Measurements from ENCODE around the gene PNMA5. TPM values are rescaled to one million over a fixed set of nuclear protein-coding genes. Genes with fewer than 3 reads are reported as not detected.
"Not testable (repeated sequence)": the region's sequence is repeated elsewhere in the genome, so short reads cannot be mapped to it uniquely, and the experiment has no call there.

The PNMA5 gene
- total RNA-seq, result not detected in 2 replicates

DNA sequence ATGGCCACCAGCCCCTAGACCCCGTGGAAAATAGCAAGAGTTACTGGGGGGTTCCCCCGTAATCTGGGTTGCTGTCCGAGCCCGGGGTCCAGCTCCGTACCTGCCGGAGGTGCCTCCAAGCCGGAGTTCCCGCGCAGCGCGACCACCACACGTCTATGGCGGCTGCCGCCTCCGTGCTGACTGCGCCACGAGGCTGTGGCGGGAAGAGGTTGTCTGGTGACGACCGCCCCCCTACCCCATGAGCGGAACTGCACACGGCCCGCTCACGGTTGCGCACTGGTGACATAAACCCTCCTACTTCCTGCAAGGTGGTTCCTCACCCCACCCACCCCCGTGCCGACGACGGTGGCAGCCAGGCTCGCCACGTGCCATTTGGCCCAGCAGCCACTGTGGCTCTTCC lies at the start of gene PNMA5:
Gene PNMA5, minus strand, starts transcription at position 184 of the 400 bp plus-strand sequence. CDS start 2,518 bp downstream, outside the sequence.
- no peak for DNase-seq (ENCODE audit: low read depth)
- H3K27me3 ChIP-seq (ENCODE audit: control insufficient read depth, insufficient read depth, low read length), result no peaks in the 10 kb centered on the region
- H3K36me3 ChIP-seq (ENCODE audit: control insufficient read depth, insufficient read depth, low read length), result no peaks in the 10 kb centered on the region
- no peak within 1 kb of the TSS for H3K4me3 ChIP-seq (ENCODE audit: low read depth, low read length)
- TF ChIP-seq, protein P1, sequence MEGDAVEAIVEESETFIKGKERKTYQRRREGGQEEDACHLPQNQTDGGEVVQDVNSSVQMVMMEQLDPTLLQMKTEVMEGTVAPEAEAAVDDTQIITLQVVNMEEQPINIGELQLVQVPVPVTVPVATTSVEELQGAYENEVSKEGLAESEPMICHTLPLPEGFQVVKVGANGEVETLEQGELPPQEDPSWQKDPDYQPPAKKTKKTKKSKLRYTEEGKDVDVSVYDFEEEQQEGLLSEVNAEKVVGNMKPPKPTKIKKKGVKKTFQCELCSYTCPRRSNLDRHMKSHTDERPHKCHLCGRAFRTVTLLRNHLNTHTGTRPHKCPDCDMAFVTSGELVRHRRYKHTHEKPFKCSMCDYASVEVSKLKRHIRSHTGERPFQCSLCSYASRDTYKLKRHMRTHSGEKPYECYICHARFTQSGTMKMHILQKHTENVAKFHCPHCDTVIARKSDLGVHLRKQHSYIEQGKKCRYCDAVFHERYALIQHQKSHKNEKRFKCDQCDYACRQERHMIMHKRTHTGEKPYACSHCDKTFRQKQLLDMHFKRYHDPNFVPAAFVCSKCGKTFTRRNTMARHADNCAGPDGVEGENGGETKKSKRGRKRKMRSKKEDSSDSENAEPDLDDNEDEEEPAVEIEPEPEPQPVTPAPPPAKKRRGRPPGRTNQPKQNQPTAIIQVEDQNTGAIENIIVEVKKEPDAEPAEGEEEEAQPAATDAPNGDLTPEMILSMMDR (IDR thresholded peaks at IDR 0.05; ENCODE audit: insufficient read depth, low read length, poor library complexity, severe bottlenecking), result no peak

DNA sequence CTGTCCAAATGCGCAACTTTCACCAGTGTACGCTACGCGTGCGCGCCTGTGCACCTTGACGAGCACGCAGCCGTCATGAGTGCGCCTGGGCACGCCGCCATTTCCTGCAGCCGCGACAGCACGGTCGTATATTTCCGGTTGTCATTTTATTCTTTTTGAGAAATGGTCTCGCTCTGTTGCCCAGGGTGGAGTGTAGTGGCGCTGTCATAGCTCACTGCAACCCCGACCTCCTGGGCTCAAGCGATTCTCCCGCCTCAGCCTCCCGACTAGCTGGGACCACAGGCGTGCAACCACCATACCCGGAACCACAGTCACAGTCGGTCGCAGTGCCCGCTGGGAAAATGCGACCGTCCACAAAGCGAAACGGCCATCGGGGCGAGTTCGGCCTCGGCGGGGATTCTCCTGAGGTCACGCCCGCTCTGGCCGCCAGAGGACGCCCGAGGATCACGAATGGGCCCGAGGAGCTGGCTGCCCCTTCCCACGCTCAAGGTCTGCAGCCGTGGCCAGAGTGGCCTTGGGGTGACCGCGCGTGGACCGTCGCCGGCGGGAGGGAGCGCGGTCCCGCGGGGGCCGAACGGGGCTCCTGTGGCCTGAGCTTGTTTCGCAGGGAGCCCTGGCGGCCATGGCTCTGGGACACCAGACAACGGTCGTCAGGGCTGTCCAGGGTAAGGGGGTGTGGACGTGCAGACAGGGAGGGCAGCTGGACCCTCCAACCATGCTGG lies 38.6 kb upstream of the PNMA5 start:
- Histone ChIP-seq H3K27me3 (ENCODE audit: control insufficient read depth, insufficient read depth, low read length) (no peaks in the 10 kb centered on the region), H3K4me3 (ENCODE audit: low read depth, low read length) (peak overlapping the region; percentile 12), H3K36me3 (ENCODE audit: control insufficient read depth, insufficient read depth, low read length) (no peaks in the 10 kb centered on the region)
- TF ChIP-seq, protein P1 (IDR thresholded peaks at IDR 0.05; ENCODE audit: insufficient read depth, low read length, poor library complexity, severe bottlenecking), result peak; percentile 75
- DNase-seq (ENCODE audit: low read depth), result no peak

DNA sequence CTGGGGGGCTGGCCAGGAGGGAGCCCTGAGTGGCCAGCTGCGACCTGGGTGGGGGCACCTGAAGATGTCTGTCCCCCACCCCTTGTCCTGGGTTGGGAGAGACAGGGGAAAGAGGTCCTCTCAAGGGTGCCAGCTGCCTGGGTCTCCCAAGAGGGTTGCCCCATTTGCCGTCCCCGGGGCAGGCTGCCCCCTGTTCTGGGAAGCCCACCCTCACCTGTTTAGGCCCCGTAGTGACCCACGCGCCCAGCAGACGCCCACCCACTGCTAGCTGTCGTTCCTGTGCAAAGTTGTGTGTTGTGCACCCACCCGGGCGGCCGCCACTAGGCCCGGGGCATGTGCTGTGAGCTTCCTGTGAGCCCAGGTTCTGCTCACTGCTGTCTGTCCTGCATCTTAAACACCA lies 36.9 kb upstream of the PNMA5 start:
- TF ChIP-seq, protein P1 (IDR thresholded peaks at IDR 0.05; ENCODE audit: insufficient read depth, low read length, poor library complexity, severe bottlenecking), result no peak
- Histone ChIP-seq H3K36me3 (ENCODE audit: control insufficient read depth, insufficient read depth, low read length) (no peaks in the 10 kb centered on the region), H3K4me3 (ENCODE audit: low read depth, low read length) (no peak overlapping the region), H3K27me3 (ENCODE audit: control insufficient read depth, insufficient read depth, low read length) (no peaks in the 10 kb centered on the region)
- no peak for DNase-seq (ENCODE audit: low read depth)

DNA sequence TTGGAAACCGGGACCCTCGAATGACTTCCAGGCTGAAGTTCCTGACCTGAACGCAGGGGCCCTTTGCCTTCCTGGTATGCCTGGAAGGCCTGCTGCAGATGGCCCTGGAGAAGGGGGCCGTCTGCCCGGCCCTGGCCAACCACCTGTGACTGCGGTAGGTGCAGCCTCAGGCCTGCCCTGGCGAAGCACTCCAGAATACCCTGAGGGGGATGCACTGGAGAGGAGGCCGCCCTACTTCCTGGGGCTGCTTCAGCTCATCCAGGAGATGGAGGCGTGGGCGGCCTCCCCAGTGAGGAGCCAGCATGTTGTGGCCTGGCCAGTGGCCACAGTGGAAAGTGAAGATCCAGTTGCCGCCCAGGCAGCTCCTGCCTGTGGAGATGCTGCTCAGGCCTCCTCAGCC lies 36.0 kb upstream of the PNMA5 start:
- H3K27me3 ChIP-seq (ENCODE audit: control insufficient read depth, insufficient read depth, low read length), result no peaks in the 10 kb centered on the region
- TF ChIP-seq, protein P1 (IDR thresholded peaks at IDR 0.05; ENCODE audit: insufficient read depth, low read length, poor library complexity, severe bottlenecking), result no peak

DNA sequence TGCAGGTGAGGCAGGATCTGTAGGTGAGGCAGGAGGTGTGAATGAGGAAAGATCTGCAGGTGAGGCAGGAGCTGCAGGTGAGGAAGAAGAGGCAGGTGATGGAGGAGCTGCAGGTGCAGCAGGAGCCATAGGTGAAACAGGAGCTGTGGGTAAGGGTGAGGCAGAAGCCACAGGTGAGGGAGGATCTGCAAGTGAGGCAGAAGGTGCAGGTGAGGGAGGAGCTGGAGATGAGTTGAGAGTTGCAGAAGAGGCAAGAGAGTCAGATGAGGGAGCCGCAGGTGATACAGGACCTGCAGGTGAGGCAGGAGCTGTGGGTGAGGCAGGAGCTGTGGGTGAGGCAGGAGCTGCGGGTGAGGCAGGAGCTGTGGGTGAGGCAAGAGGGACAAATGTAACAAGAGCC lies 35.2 kb upstream of the PNMA5 start:
- H3K27me3 ChIP-seq (ENCODE audit: control insufficient read depth, insufficient read depth, low read length), result no peaks in the 10 kb centered on the region
- no peaks in the 10 kb centered on the region for H3K36me3 ChIP-seq (ENCODE audit: control insufficient read depth, insufficient read depth, low read length)
- H3K4me3 ChIP-seq (ENCODE audit: low read depth, low read length), result no peak overlapping the region
- TF ChIP-seq, protein P1 (IDR thresholded peaks at IDR 0.05; ENCODE audit: insufficient read depth, low read length, poor library complexity, severe bottlenecking), result no peak
- DNase-seq (ENCODE audit: low read depth), result no peak

More for the DNA sequence above, 36.0 kb upstream of the PNMA5 start:
- Histone ChIP-seq H3K36me3 (ENCODE audit: control insufficient read depth, insufficient read depth, low read length) (no peaks in the 10 kb centered on the region), H3K4me3 (ENCODE audit: low read depth, low read length) (no peak overlapping the region)
- no peak for DNase-seq (ENCODE audit: low read depth)

DNA sequence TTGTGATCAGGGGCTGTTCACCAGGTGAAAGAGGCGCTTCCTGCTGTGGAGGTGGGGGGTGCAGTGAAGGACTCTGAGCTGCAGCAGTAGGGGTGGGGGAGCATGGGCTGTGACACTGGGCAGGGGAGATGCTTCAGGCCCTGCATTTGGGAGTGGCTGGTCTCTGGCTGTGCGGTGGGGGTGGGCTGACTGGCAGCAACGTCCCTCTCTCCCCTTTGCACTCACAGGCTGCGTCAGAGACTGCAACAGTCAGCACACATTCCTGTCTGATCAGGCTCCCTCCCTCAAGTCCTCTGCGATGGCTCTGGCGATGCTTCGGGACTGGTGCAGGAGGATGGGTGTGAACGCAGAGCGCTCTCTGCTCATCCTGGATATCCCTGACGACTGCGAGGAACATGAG lies 34.6 kb upstream of the PNMA5 start:
- not testable (repeated sequence) for H3K36me3 ChIP-seq (ENCODE audit: control insufficient read depth, insufficient read depth, low read length); DNase-seq (ENCODE audit: low read depth); H3K4me3 ChIP-seq (ENCODE audit: low read depth, low read length); H3K27me3 ChIP-seq (ENCODE audit: control insufficient read depth, insufficient read depth, low read length)

DNA sequence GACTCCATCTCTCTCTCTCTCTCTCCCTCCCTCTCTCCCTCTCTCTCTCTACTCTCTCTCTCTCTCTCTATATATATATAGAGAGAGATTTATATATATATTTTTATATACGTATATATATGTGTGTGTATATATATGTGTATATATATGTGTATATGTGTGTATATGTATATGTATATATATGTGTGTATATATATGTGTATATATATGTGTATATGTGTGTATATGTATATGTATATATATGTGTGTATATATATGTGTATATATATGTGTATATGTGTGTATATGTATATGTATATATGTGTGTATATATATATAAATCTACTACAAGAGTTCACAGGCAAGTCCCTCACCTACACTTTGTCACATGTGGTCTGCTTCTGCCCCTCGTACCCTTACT lies 32.6 kb upstream of the PNMA5 start:
- not testable (repeated sequence) for H3K27me3 ChIP-seq (ENCODE audit: control insufficient read depth, insufficient read depth, low read length); DNase-seq (ENCODE audit: low read depth); H3K36me3 ChIP-seq (ENCODE audit: control insufficient read depth, insufficient read depth, low read length); H3K4me3 ChIP-seq (ENCODE audit: low read depth, low read length)
